ENCODE results near the gene RASAL2.

RASAL2 gene

GRCh38 chr1:178060789-178061556, 32.9 kb upstream of the RASAL2 start:
- TF ChIP-seq ZFX (IDR thresholded peaks at IDR 0.05; ENCODE audit: borderline replicate concordance) (no peak), CTCF (IDR thresholded peaks at IDR 0.05) (no peak)
- no peak overlapping the region for H3K27ac ChIP-seq

- TF ChIP-seq ZFX (IDR thresholded peaks at IDR 0.05; ENCODE audit: borderline replicate concordance) (no peak), CTCF (IDR thresholded peaks at IDR 0.05) (no peak)
- no peak overlapping the region for H3K27ac ChIP-seq
Measured at GRCh38 chr1:178061620-178062019, 32.3 kb upstream of the RASAL2 start.

GRCh38 chr1:178064191-178064821, 29.6 kb upstream of the RASAL2 start:
- H3K27ac ChIP-seq: no peak overlapping the region
- TF ChIP-seq CTCF (IDR thresholded peaks at IDR 0.05) (no peak), ZFX (IDR thresholded peaks at IDR 0.05; ENCODE audit: borderline replicate concordance) (no peak)

GRCh38 chr1:178065250-178065649, 28.7 kb upstream of the RASAL2 start:
- TF ChIP-seq ZFX (IDR thresholded peaks at IDR 0.05; ENCODE audit: borderline replicate concordance) (no peak), CTCF (IDR thresholded peaks at IDR 0.05) (no peak)
- no peak overlapping the region for H3K27ac ChIP-seq

GRCh38 chr1:178066296-178066907, 27.5 kb upstream of the RASAL2 start:
- no peak overlapping the region for H3K27ac ChIP-seq
- no peak for TF ChIP-seq ZFX (IDR thresholded peaks at IDR 0.05; ENCODE audit: borderline replicate concordance)
- no peak for TF ChIP-seq CTCF (IDR thresholded peaks at IDR 0.05)

- H3K27ac ChIP-seq: no peak overlapping the region
- TF ChIP-seq ZFX (IDR thresholded peaks at IDR 0.05; ENCODE audit: borderline replicate concordance): no peak
- no peak for TF ChIP-seq CTCF (IDR thresholded peaks at IDR 0.05)
Measured at GRCh38 chr1:178066908-178067614, 26.8 kb upstream of the RASAL2 start.

All from 22Rv1 (cell line).